SKM-1 (cell line): ENCODE data around the gene TDRD10.

ENCODE experiments used
- DNase-seq: peaks from one replicate; lab custom pipeline; 2025; ENCODE audit not compliant: unreplicated experiment; lab: John Stamatoyannopoulos, UW

TDRD10 gene

GRCh38 chr1:154552036-154552435 lies 50.0 kb downstream of the TDRD10 start:
- DNase-seq: no peak

- no peak for DNase-seq
Observed at GRCh38 chr1:154553056-154554030, 51.3 kb downstream of the TDRD10 start.

GRCh38 chr1:154556422-154556821 lies 54.4 kb downstream of the TDRD10 start:
- DNase-seq: no peak

GRCh38 chr1:154557248-154557938 lies 55.4 kb downstream of the TDRD10 start:
- no peak for DNase-seq

- no peak for DNase-seq
Observed at GRCh38 chr1:154557939-154558719, 56.1 kb downstream of the TDRD10 start, which contains the start of gene UBE2Q1. UBE2Q1 (minus strand) TSS chr1:154558662; CDS start chr1:154558553, 109 bp downstream.

- peak; percentile 100 for DNase-seq
Observed at GRCh38 chr1:154558720-154559465, 56.9 kb downstream of the TDRD10 start.

- DNase-seq: peak; percentile 84
Observed at GRCh38 chr1:154559466-154560044, 57.5 kb downstream of the TDRD10 start.

GRCh38 chr1:154565876-154566275 lies 63.9 kb downstream of the TDRD10 start:
- no peak for DNase-seq

- DNase-seq: no peak
Observed at GRCh38 chr1:154567386-154568156, 65.6 kb downstream of the TDRD10 start, which contains the start of gene CHRNB2. CHRNB2 (plus strand) TSS chr1:154567778; CDS start chr1:154568045, 267 bp downstream.

- DNase-seq: no peak
Observed at GRCh38 chr1:154568157-154568815, 66.3 kb downstream of the TDRD10 start.

- no peak for DNase-seq
Observed at GRCh38 chr1:154571244-154571963, 69.4 kb downstream of the TDRD10 start.

- DNase-seq: no peak
Observed at GRCh38 chr1:154571964-154572288, 69.9 kb downstream of the TDRD10 start.

- no peak for DNase-seq
Observed at GRCh38 chr1:154572468-154573167, 70.6 kb downstream of the TDRD10 start.

GRCh38 chr1:154573168-154573510 lies 71.1 kb downstream of the TDRD10 start:
- DNase-seq: no peak

GRCh38 chr1:154574716-154575115 lies 72.7 kb downstream of the TDRD10 start:
- no peak for DNase-seq

- DNase-seq: no peak
Observed at GRCh38 chr1:154575147-154575927, 73.3 kb downstream of the TDRD10 start.
